ENCODE measurements around the gene C17orf78.
"Not testable (repeated sequence)": the region's sequence is repeated elsewhere in the genome, so short reads cannot be mapped to it uniquely, and the experiment has no call there.

Gene C17orf78

DNA sequence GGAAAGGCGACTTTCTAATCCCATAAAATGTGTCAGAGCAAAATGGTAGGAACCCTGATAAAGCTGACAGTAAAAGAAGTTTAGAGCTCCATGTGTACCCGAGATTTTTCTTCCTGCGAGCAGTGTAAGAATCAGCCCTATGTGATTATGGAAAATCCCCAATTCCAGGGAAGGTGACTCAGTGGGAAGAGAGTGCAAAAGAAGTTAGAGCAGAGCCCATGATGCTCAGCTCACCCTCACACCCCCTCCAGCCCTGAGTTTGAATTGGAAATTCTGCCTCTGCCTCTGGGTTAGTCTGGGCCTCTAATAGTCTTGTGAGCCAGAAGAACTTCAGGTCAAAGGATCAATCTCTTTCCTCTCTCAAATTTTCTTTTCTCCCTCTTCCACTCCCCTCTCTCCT, 12.5 kb downstream of the C17orf78 start:
- DNase-seq, result no peak

DNA sequence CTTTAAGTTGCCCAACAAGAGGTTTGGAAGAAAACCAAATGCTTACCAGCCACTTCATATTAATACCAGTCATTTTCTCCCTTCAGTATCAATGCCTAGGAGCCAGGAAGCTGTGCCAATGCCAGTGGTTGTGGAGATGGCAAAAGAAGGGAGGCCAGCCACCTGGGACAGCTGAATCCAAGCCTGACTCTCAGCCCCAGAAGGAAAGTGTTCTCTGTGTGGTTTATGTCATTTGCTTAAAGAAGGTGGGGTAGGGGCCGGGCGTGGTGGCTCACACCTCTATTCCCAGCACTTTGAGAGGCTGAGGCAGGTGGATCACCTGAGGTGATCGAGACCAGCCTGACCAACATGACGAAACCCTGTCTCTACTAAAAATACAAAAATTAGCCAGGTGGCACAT, 13.4 kb downstream of the C17orf78 start:
- no peak for DNase-seq

DNA sequence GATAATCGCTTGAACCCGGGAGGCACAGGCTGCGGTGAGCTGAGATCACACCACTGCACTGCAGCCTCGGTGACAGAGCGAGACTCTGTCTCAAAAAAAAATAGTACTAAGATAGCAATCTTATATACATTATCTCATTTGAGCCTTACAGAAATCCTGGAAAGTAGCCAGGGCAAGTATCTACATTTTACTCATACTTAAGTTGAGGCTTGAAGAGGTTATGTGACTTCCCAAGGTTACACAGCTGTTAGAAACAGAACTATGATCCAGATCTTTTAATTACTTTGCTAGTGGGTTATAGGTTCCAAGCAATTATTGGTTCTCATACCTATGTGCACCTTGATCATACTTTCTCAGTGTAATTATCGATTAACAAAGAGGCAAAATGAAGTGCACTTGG, 15.4 kb downstream of the C17orf78 start:
- no peak for DNase-seq

DNA sequence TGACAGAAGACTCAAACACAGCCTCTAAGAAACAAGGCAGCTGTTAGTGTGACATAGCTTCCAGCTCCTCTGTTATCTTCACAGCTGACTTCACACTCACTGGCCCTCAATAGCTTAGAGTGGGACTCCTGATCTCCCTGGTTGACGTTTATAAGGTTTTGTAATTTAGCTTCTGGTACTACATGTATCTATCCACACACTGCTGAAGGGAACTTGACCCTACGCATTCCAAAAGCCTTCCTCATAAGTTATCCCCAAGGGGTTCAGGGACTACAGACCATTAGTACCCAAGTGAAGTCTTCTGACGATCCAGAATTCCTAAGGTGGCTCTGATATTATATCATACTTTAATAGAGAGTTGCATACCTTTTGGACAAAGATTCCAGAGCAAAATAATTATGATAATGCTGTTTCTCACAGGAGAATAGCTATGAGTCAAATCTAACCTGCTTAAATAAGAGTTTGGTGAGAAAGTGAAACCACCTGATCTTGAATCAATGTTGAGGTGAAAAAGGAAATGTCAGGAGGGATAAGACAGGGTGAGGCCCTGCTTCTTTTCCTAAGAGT, 16.3 kb downstream of the C17orf78 start:
- no peak for DNase-seq

DNA sequence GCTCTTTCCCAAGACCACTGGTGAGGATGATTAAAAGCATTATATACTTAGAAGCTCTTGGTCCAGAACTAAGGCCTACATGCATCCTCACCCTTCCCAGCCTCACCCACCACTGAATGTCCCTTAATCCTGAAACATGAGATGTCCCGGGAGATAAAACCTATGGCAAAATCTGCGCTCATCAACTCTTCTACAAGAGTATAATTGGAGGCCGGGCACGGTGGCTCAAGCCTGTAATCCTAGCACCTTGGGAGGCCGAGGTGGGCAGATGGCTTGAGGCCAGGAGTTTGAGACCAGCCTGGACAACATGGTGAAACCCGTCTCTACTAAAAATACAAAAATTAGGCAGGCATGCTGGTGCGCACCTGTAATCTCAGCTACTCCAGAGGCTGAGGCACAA, 17.6 kb downstream of the C17orf78 start:
- no peak for DNase-seq

DNA sequence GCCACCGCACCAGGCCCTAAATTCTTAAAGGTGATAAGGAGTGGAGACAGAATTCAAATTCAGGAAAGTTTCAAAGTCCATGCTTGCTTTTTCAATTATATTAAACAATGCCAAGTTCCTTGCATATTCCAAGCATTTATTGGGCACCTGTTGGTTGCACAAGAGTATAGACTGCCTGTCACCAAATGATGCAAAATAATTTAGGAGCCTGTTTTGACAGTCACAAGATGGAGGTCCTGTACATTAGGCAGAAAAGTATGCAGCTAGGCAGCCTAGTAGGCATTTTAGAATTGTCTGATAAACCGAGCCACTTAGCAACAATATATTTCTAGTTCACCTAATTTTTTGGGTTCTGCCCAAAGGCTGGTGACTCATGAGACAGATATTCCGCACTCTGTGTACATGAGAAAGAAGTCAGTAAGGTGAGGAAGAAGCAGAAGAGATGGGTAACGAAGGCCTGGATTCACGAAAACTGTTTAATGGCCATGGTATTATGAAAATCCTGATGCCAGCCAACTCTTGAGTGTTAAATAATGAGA, 23.5 kb downstream of the C17orf78 start:
- DNase-seq, result no peak

DNA sequence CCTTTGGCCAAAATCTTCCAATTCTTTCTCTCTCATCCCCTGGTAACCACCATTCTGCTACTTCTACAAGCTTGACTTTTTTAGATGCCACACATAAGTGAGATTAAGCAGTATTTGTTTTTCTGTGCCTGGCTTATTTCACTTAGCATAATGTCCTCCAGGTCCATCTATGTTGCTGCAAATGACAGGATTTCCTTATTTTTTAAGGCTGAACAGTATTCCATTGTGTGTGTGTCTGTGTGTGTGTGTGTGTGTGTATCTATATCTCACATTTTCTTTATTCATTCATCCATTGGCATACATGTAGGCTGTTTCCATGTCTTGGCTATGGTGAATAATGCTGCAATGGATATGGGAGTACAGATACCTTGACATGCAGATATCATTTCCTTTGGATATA, 24.7 kb downstream of the C17orf78 start:
- DNase-seq, result no peak

DNA sequence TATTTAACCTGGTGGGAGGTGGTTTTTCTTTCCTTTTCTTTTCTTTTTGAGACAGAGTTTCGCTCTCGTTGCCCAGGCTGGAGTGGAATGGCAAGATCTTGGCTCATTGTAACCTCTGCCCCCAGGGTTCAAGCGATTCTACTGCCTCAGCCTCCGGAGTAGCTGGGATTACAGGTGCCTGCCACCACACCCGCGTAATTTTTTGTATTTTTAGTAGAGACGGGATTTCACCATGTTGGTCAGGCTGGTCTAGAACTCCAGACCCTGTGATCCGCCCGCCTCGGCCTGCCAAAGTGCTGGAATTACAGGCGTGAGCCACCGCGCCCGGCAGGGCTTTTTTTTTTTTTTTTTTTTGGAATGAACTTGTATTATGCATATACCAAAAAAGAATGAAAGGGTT, 29.7 kb downstream of the C17orf78 start:
- not testable (repeated sequence) for DNase-seq

DNA sequence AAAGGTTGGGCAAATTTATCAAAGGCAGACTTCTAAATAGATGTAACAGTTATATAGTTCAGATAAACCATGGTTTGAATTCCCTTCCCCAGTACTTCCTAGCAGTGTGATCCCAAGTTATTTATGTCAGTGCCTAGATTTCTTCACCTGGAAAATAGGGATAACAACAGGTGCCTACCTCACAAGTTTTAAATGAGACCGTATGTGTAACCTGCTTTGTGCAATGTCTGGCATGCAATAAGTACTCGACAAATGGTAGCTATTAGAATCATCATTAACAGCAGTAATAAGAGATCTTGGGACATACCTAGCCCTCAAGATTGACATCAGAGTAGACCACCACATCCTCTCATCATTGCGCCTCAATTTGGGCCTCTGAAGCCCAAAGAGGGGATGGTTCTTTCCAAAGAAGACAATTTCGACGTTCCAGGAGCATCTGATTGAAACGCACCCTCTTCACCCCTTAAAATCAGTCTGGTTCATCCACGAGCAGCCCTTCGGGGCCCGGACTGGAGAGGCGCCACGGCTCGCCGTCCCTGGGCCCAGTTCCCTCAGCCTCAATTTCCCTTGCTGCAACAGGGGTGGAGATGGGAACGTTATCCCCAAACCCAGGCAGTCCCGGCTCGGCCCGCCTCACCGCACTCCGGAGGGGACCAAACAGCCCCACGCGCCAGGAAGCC, 30.3 kb downstream of the C17orf78 start:
- no peak for DNase-seq

DNA sequence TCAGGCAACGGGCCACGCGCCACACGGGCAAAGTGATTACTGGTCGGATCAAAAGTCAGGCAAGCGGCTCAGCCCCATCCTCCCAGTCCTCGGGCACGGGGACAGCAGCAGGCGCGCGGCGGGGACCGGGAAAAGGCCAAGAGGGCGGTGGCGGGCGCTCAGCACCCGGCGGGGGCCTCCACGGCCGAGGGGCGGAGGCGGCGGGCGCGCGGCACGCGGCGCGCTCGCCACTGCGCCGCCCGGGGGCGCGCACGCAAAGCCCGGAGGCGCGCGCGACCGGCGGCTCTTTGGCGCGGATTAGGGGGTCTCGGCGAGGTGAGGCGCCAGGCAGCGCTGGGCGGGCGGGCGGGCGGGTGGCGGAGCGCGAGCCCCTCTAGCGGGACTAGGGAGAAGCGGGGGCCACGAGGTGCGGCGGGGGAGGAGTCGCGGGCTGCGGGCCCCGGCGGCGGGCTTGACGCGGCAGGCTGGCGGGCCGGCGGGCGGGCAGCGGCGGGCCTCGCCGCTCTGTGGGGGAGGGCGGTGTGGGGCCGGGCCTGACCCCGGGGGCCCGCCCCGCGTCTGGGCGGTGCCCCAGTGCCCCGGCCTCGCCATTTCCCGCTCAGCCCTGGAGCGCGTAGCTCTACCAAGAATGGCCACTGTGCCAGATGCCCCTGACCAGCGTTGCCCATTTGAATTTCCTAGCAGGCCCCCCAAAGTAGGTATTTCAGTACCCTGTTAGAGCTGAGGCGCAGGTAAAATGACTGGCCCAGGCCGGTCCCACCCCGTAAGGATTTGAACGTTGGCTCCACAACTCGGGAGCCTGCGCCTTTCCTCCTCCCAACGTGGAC, 31.1 kb downstream of the C17orf78 start, which contains the start of the genes ACACA and TADA2A:
Gene ACACA, minus strand, starts transcription at position 202 of the 827 bp plus-strand sequence. CDS start 537 bp downstream, outside the sequence.
Gene TADA2A, plus strand, starts transcription at position 252 of the 827 bp plus-strand sequence. CDS start 4,480 bp downstream, outside the sequence.
- DNase-seq, result peak; percentile 63

DNA sequence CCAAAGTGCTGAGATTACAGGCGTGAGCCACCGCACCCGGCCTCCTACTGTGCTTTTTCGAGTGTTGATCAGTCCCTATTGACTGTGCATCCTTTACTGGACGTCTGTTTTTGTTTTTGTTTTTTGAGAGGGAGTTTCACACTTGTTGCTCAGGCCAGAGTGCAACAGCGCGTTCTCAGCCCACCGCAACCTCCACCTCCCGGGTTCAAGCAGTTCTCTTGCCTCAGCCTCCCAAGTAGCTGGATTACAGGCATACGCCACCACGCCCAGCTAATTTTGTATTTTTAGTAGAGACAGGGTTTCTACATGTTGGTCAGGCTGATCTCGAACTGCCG, 32.3 kb downstream of the C17orf78 start:
- not testable (repeated sequence) for DNase-seq

DNA sequence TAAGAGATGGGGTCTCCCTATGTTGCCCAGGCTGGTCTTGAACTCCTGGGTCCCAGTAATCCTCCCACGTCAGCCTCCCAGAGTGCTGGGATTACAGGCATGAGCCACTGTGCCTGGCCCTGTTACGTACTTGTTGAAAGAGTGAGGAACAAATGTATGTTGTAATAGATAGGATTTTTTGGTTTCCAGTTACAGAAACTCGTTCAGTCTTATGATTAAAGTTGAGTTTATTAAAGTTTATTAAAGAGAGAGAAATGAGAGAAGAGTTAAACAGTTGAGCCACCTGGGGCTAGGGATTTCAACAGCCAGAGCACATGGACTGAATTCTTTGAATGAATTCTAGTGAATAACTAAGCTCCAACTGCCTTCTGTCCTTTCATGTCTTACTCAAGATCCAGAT, 34.6 kb downstream of the C17orf78 start:
- no peak for DNase-seq

DNA sequence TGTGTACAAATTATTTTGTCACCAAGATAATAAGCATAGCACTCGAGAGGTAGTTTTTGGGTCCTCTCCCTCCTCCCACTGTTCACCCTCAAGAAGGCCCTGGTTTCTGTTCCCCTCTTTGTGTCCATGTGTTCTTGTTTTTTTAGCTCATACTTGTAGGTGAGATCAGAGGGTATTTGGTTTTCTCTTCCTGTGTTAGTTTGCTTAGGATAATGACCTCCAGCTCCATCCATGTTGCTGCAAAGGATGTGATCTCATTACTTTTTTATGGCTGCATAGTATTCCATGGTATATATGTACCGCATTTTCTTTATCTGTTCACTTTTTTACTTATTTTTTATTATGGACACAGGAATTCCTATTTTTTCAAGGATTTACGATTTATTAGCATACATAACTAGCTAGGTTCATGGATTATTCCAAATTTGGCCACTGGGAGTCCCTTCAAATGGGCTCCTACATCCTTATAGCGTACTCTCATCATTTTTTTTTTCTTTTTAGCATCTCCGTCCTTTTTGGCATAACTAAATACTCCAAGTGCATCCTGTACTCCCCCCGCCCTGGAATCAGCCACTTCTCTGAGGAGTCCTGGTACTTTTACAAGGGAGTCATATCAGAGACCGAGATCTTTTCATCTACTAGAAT, 38.2 kb downstream of the C17orf78 start:
- DNase-seq, result no peak

DNA sequence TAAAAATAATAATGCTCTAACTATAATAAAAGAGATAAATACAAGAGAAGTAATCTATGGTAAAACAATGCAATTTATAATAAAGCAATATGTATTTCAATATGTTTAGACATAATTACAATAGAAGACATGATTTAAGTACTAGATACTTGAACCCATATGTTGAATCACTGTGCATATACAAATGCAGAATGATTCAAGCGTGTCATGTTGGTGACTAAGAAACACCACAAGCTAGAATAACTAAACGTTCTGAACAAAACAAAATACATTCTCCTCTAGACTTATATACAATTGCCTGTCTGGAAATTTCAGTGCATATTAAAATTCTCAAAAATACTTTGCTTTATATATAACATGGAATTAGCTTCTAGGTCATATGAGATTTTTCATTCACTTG, 42.1 kb downstream of the C17orf78 start:
- no peak for DNase-seq

DNA sequence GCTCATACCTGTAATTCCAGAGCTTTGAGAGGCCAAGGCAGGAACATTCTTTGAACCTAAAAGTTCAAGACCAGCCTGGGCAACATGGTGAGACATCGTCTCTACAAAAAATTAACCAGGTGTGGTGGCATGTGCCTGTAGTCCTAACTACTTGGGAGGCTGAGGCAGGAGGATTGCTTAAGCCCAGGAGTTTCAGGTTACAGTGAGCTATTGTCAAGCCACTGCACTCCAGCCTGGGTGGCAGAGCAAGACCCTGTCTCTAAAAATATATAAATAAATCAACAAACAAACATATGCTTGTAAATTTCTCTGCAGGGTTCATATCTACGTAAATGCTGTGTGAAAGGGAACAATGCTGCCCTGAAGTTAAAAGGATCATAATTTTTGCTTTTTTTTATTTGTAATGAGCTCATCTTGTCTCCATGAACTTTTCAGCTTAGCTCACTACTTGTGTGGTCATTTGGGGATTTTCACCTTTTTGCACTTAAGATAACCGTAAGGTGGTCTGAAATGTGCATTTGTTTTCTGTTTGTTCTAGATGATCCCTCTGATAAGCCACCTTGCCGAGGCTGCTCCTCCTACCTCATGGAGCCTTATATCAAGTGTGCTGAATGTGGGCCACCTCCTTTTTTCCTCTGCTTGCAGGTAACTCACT, 47.3 kb downstream of the C17orf78 start:
- DNase-seq, result no peak

DNA sequence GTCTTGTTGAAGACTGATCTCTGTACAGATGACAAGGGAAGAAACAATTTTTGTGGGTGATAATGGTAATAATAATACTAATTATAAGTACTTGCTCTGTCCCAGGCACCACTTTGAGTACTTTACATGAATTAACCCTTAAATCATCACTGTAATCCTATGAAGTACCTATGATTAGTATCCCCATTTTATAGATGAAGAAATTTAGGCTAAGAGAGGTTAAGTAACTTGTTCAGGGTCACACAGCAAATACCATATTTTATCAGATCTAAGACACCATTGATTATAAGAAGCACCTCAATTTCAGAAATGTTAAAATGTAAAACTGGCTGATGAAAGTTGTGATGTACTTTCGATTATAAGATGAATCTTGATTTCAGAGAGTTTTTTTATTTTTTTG, 49.5 kb downstream of the C17orf78 start:
- no peak for DNase-seq

DNA sequence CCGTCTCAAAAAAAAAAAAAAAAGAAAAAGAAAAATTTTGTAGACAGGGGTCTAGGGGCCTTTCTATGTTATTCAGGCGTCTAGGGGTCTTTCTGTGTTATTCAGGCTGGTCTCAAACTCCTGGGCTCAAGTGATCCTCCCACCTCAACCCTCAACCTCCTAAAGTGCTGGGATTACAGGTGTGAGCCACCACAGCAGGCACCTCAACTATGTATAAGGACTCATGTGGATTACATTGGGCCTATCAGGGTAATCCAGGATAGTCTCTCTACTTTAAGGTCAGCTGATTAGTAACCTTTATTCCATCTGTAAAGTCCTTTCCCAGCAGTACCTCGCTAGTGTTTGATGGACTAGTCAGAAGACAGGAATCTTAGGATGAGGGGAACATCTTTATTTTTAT, 53.3 kb downstream of the C17orf78 start:
- no peak for DNase-seq

DNA sequence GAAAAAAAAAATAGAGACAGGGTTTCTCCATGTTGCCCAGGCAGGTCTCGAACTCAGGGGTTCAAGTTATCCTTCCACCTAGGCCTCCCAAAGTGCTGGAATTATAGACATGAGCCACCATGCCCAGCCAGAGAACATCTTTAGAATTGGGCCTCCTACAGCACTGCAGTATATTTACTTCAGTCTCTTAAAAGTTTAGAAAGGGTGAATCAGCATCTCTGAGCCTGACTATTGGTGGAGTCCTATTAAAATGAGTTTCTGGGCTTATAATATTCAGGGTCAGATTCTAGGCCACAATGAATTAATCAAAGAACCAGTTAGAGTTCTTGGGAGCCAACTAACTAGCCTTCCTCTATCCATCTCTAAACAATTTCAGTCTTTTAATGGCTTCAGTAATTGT, 53.7 kb downstream of the C17orf78 start:
- no peak for DNase-seq

DNA sequence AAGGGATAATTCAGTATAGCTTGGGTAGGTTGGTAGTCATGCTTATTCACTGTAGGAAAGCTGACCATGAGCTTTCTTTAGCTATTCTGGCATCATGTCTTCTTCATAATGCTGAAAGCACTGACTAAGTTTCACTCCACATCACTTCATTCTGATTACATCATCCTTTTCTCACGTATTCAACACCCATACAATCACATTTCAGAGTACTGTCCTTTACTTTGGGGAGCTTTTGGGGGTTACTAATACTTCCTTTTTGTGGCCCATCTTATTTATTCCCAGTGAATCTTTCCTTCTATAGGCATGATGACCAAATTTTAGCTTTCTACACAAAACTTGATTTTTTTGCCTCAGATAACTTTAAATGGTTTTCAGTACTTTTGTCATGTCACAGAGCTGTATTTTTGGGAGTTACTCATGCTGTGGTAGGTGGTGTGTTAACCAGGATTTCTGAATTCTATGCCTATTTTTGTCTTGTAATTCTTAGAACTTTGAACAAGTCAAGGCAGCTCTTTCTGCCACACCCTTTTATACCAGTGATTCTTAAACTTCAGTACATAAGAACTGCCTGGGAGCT, 54.4 kb downstream of the C17orf78 start:
- no peak for DNase-seq

DNA sequence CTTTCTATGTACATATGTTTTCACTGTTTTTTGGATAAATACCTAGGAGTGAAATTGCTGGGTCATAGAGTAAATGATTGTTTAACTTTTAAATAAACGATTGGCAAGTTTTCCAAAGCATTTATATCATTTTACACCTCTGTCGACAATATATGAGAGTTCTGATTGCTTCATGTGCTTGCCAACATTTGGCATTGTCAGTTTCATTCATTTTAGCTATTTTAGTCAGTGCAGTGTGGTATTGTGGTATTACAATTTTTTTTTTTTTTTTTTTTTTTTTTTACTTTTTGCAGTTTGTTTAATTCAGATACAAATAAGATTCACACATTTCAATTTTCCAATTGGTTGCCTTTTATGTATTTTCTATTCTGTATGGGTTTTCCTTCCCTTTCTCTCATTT, 56.9 kb downstream of the C17orf78 start:
- no peak for DNase-seq

DNA sequence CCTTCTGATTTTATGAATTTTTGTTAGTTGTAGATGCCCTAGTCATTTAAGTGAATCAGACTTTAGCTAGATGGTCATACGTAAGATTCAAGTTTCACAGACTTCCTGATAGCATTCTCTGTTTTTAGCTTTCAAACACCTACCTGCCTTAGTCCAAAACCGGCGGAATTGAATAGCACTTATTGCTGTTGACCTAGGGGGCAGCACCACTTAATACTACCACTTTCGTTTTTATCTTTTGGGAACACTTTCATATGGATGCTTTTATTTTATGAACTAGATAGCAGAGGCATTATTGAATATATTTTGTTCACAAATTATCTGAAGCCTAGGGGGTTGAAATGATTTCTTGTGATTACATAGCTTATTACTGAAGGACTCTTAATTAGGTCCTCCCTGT, 62.4 kb downstream of the C17orf78 start:
- no peak for DNase-seq

DNA sequence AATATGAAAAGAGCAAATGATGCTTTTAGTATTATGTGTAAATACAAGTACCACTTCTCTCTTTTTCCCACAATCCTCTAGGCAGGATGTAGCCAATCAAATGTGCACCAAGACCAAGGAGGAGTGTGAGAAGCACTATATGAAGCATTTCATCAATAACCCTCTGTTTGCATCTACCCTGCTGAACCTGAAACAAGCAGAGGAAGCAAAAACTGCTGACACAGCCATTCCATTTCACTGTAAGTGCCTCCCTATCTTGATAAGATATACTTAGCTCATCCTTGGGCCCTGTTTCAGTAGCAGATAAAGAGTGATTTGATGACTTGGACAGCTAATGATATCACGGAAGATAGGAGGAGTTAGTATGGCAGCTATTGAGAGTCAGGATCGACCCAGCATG, 64.6 kb downstream of the C17orf78 start:
- DNase-seq, result no peak

Measured in activated CD4-positive, alpha-beta T cell treated with anti-CD3 and anti-CD28 coated beads, Interleukin-2, amount 50 U/mL, for 1 hour (primary cell).